GOT3 (cell line): ENCODE results near the gene ASCC3.

Experiments
- DNase-seq: peaks from one replicate; lab custom pipeline; 2025; ENCODE audit warnings: mixed read lengths; lab: John Stamatoyannopoulos, UW

Gene ASCC3

DNA sequence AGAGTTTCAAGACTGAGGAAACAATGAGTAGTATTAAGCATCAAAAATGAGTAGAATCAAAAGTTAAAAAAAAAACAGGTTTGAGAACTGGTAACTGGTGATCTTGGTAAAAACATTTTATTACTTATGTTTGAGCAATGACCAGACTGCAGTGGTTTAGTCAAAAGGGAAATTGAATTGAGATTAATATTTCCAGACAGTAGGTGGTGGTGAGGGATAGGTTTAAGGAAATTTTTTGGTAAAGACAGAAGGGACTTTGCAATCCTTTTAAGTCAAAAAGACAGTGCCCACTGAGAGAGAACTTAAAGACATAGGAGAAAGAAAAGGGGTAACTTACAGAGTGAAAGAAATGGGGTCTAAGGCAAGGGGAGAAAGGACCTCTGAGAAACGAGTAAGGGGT lies 156.9 kb downstream of the ASCC3 start:
- DNase-seq: no peak

DNA sequence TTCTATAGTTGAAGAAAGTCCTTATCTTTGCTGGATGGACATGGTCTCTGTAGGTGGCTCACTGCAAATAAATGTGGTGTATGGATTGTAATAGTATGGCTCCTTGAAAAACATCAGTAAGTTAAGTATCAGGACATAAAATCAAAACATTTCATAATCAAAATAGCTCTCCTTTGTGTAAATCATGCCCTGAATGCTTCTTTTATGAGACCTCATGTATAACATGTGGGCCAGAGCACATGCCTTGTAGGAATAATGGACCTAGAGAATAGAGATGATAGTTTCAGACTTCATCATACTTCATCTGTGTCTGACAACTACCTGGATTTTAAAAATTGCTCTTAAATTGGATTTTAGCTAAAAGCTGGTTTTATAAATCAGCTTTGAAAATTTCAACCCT lies 159.9 kb downstream of the ASCC3 start:
- no peak for DNase-seq

DNA sequence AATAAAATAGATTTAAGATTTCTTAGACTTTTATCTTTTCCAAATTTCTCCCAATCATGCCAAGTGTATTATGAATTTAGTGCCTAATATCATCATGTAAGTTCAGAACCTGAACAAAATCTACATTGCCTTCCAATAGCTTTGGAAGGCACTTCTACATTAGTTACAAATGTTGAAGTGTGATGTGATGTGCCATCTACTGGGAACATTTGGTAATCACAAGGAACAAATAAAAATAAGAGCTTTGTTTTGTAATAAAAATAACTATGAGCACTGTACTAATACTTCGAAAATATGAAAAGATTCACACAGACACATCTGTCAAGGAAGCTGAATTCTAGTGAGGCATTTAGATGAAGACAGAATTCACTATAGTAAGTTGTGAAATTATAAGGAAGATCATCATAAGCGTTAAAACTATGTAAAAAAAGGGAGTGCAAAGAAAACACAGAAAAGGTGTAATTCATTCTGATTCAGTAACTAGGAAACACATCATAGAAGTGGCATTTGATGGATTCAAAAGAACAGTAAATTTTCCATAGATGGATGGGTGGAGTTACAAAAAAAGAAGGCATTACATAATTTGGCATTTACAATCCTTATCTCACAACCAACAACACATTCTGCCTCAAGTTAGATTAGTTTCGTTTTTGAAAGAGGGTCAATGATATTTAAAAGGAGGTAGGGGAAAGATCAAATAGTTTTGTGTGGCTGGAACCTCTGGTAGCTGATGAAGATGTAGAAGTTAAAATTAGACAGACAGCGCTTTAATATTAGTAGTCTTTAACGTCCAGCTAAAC lies 161.0 kb downstream of the ASCC3 start:
- no peak for DNase-seq

DNA sequence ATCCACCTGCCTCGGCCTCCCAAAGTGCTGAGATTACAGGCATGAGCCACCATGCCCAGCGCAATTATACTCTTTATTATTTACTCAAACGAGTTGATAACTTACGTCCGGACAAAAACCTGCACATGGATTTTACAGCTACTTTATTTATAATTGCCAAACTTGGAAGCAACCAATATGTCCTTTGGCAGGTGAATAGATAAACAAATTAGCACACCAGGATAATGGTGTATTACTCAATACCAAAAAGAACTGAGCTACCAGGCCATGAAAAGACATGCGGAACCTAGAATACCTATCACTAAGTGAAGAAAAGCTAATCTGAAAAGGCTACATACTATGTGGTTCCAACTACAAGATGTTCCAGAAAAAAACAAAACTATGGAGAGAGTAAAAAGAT lies 168.1 kb downstream of the ASCC3 start:
- DNase-seq: no peak

DNA sequence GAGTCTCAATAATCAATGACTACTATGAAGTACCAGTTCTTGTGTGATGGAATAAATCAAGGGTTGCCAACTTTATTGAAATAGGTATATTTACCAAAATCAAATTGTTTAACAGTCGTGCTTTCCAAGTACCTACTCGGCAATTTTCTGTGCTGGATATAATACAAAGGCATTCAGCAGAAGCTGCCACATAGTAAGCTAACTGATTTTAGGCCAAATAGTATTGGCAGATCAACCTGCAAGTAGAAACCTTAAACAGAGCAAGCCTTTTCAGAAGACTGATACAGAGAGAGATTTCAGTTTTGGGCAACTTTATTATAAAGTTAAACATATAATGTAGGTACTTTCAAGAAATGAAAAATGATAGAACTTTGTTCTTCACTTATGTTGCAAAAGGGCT lies 174.6 kb downstream of the ASCC3 start:
- DNase-seq: no peak

DNA sequence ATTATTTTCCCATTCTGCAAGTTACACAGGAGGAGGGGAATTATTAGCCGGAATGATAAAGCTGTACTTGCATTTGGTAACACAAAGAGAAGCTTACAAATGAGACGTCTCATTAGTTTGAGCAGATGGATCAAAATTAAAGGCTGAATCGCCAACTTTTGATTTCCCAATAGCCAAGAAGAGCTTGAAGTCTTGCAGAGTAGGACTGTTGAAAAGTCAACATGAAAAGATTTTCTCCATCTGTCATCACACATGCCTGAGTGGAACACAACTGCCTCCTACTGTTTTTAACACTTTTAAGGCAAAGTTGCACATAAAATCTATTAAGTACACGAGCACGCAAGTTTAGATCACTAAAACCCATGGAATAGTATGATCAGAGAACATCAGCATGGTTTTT lies 176.2 kb downstream of the ASCC3 start:
- no peak for DNase-seq

DNA sequence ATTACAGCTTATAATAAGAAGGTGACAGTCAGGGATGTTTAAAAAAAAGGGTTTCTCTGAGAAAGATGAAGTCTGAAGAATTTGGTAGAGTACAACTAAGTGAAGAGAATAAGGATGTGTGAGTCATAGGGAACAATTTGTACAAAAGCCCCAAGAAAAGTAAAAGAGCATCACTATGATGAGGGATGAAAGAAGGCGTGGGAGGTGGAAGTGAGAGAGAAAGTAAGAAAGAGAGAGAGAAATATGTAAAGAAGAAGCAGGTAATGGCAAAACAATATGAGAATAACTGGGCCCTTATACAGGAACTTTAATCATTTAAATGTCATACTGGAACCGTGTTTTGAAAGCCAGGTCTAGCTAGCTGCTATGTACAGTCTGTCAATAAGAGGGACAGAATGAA lies 179.4 kb downstream of the ASCC3 start:
- no peak for DNase-seq

DNA sequence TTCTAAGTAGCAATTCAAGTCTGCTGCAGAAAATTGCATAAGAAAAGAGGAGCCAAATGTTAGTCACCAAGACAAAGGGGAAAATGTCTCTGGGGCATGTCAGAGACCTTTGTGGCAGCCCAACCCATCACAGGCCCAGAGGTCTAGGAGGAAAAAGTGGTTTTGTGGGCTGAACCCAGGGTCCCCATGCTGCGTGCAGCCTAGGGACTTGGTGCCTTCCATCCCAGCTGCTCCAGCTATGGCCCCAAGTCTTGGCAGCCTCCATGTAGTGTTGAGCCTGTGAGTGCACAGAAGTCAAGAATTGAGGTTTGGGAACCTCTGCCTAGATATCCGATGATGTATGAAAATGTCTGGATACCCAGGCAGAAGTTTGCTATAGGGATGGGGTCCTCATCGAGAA lies 181.1 kb downstream of the ASCC3 start:
- no peak for DNase-seq

DNA sequence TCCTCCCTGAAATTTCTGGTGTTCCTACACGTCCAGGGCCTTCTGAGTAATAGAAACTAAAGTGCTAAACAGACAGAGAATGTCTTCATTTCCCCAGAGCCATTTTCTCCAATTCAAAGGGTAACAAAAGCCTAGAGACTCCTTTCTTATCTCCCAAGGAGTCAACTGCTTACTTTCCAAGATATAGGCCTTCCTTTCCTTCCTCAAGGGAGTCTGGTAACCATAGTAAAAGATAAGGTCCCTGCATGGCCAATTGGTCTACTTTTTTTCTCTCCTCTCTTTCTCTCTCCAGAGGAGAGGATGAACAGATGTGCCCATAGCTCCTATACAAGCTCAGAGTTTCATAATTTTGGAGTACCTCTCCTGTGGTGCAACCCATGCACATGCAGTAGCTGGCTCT lies 185.7 kb downstream of the ASCC3 start:
- no peak for DNase-seq

DNA sequence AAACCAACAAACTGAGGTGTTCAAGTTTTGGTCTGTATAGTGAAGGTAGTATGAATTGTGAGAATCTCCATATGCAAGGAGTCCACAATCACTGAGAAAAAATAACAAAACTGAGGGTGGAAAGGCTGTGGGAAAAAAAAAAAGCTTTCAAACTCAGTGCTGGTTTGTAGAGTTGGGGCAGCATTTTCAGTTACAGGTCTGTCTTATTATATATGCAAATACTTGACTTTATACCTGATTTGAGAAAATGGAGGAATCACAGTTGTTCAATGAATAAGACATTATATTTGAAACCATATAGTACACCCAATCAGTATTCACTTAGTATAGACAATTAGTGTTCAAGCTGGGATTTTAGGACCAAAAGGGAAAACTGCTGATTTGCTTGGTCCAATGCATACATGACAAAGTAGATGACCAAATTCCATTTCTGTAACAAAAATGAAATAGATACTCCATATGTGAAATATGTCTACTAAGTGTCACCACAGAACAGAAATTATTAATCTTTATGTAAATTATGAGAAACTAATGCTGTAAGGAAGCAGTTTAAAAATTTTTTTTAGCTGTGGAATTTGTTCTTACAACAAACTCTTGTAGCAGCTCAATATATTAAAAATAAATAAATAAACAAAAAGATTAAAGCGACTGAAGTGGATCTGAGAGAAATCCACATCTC lies 187.7 kb downstream of the ASCC3 start:
- no peak for DNase-seq

DNA sequence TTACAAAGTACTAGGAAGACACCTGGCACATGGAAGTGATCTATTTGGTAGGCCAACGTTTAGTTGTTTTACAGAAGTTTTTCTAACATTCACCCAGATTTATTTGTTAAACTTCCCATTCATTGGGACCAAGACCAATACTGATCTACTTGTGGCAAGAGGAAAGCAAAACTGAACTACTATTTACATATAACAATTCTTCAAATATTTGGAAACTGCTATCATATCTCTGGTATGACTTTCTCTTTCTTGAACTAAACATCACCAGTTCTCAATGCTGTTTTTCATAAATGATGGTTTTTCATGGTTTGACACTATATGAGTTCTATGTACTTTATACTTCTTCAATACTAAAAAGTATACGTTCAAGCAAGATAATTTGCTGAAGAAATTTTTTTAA lies 189.2 kb downstream of the ASCC3 start:
- no peak for DNase-seq

DNA sequence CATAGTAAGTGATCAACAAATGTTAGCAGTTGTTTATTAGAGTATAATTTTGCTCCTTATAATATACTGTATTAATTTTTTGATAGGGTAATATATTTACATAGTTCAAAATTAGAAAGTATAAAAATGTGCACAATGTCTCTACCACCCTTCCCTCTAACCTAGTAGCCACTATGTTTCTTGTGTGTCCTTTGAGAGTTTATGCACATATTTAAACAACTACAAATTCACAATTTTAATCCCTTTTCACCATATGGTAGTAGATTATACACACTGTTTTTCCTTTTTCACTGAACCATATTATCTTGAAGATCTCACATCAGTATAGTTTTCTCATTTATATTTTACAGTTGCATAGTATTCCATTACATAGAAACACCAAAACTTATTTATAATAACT lies 194.9 kb downstream of the ASCC3 start:
- no peak for DNase-seq

DNA sequence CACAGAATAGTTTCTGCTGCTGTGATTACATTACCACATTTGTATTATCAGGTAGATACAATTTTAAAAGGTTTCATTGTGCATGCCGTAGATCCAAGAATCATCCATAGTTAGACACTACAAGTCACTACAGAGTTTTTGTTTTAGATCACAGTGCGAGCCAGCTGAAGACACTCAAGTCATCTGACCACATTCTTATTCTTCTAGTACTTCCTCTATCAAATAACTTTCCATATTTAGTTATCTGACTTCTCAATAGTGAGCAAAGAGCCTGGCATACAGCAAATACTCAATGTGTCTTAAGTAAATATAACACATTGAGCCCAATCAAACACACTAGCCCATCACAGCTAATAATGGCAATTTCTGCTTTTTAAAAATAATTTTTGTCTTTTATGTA lies 195.4 kb downstream of the ASCC3 start:
- no peak for DNase-seq

DNA sequence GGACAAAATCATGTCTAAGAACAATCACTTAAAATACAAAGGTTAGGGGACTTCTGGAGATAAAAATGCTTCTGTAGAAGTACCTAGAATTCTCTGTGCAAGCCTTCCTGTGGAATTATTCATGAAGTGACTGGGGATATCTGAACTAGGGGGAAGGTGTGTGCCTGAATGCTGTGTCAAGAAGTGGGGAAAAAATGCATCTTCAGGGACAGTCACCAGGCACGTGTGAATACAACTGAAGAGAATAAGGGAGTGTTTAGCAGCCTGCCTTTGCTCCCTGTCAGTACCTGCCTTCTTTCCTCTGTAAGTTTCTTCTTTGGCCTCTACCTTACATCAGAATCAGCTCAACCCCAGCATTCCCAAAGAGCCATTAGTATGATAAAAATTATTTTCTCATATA lies 201.0 kb downstream of the ASCC3 start:
- no peak for DNase-seq

DNA sequence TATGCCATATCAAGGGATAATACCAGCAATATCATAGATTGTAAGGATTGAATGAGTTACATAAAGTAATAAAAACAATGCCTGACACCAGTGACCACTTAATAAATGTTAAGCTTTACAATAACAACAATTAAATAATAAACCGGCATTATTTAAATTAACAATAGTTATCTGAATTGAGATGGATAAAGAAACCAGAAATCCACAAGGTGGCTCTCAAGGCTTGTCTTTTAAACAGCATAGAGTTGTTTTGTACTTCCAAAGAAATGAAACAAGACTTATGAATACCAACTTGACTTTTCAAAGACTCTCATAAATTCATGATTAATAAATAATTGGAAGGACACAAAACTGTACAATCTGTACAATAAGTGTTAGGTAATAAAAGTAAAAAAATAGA lies 203.1 kb downstream of the ASCC3 start:
- no peak for DNase-seq

DNA sequence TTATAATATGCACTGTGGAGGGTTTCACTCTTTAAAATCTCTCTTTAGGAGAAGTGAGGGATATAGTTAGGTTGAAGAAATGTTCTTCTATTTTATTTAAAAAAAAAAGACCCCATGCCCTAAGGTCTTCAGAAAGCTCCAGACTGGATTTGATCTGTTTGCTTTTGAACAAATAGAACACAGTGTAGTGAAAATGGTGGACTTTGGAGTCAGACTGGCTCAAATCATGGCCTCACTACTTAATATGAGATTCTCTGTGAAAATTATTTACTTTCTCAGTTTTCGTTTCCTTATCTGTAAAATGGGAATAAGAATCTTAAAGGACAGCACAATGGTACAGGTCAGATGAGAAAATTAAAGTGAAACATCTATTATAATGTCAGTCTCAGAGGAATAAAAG lies 203.9 kb downstream of the ASCC3 start:
- no peak for DNase-seq

DNA sequence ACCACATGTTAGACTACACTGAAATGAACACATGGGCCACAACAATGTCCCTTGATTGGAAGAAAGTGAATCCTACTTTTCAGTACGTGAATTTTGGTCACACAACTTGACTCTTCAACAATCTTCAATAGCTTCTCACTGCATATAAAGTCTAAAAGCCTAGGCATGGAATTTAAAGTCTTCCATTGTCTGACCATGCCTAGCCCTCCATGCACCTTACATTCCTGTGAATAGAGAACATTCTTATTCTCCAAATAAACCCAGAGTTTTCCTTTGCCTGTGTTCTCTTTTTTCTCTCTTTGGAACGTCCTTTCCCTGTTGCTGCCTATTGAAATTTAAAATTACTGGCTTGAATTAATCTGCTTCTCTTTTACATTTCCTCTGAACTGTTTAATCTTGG lies 207.5 kb downstream of the ASCC3 start:
- no peak for DNase-seq

DNA sequence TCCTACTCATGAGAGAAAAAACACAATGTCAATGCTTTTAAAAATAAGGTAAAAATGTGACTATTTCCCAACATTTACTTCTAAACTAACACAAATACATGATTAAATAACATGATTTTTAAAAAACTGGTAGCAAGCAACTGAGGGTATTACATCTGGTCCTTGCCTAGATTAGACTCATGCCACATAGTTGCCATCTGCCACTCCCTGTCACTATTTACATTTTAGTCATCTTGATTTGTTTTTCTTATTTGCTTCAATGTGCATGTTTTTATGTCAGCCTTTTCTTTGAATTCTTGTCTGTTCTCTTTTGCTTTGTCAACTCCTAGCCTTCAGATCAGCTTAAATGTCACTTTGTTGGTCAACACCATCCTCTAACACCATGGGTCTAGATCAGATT lies 209.4 kb downstream of the ASCC3 start:
- DNase-seq: no peak

DNA sequence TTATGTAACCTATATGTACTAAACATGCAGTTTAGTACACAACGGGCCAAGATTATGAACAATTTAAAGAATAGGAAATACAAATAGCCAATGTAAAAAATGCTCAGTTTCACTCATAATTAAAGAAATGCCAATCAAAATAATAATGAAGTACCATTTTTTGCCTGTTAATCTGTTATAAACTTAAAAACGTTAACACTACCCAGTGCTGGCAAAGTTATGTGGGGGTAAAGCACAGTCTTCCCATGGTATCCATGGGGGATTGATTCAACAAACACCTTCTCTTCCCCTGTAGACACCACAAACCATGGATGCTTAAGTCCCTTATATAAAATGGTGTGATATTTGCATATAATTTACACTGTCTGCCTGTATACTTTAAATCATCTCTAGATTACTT lies 211.1 kb downstream of the ASCC3 start:
- no peak for DNase-seq

DNA sequence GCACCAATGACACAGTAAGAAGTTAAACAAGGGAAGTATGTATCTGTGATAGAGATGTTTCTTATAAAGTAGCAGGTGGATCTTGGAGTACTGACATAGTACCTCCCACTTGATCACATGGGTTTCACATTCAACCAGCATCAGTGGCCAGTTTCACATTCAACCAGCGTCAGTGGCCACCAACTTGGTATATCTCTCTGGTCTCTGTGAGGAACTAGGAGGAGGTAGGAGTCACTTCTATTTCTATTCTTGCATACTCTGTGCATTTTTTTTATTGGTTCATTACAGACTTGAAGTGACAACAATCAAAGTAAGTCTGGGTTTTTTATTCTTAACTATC lies 216.1 kb downstream of the ASCC3 start:
- no peak for DNase-seq

DNA sequence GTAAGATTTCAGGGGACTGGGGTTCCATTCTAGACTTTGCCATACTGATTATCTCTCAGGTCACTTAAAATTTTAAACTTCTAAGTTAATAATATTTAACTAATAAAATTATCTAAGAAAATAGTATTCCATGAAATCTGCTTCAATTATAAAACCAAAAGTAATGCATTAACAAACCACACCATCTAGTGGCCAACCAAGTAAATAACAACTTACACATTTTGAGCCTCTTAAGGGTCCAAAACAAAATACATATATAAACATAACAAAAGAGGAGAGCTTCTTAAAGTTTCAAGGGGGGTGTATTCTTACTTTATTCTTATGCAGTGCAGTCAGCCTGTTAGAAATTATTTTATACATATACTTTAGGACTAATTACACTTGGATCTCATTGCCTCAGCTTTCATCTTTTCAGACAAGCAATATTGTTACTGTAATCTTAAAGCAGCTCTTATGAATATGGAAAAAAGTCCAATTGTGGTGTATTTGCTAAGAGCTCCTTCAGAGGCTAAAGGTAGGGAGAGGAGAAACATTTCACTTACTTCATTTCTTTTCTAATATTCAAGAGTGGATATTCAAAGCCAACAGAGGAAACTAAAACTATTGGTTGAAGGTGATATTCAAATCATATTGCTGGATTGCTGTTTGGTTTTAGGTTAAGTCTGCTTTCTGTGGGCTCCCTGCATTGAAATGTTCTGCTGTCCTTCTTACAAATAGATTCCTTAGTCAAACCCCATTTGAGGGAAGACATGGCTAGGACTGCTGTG lies 216.7 kb downstream of the ASCC3 start:
- no peak for DNase-seq

DNA sequence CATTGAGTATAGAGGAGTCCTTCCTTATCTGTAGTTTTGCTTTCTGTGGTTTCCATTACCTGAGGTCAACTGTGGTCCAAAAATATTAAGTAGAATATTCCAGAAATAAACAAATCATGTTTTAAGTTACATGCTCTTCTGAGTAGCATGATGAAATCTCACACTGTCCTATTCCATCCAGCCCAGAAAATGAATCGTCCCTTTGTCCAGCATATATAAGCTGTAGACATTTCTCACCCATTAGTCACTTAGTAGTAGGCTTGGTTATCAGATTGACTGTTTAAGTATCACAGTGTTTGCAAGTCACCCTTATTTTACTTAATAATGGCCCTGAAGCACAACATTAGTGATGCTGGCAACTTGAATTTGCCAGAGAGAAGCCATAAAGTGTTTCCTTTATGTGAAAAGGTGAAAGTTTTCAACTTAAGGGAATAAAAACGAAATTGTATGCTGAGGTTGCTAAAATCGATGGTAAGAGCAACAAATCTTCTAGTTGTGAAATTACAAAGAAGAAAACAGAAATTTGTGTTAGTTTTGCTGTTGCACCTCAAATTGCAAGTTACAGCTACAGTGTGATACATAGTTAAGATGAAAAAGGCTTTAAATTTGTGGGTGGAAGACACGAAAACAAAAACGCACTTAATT lies 217.8 kb downstream of the ASCC3 start:
- DNase-seq: no peak

DNA sequence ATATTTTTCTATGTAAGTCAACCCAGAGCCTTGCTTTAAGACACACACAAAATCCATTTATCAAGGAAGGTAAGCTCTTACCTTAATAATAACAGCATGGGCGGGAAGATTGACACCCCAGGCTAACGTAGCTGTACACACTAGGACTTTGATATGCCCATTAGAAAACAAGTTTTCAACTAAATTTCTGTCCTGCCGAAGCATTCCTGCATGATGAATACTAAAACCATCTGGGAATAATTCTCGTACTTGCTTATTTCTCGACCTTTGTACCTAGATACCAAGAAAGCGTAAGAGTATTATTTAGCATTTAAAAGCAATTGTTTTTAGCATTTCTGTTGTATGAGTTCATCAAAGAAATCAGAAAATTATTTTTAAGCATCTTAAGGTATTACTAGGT lies 218.9 kb downstream of the ASCC3 start:
- no peak for DNase-seq
